ENCODE measurements around the gene LPAR1.

GRCh38 chr9:111005746-111006470 lies 32.4 kb downstream of the LPAR1 start:
- no peak for TF ChIP-seq CTCF (conservative IDR thresholded peaks at IDR 0.05; ENCODE audit: low read depth, low read length)
- TF ChIP-seq EZH2 (IDR thresholded peaks at IDR 0.05; ENCODE audit: borderline replicate concordance, low read depth, low read length, poor library complexity, severe bottlenecking) = no peak

All from A673 (cell line).